Stimulated activated effector memory CD8-positive, alpha-beta T cell treated with anti-CD3 and anti-CD28 coated beads, Interleukin-12 subunit alpha, Interleukin-12 subunit beta, amount 100 ng/mL, for 72 hours (primary cell): ENCODE data around the gene GPLD1.

Source experiments
- ATAC-seq: fragments of 150-1000 bp; cut with Tn5 transposase; 2 replicates; pipeline ENCODE4 v1.10.0; 2021
- DNase-seq, 2 donors: peaks; one replicate each; pipeline ENCODE4 v3.0.0; 2021 to 2022; ENCODE audit warnings: low spot score in 2 of 2
- H3K27ac Mint-ChIP-seq: one replicate; pipeline ENCODE4 v1.8.0; 2022; ENCODE audit warnings: mild to moderate bottlenecking, mixed read lengths
- H3K36me3 Mint-ChIP-seq: one replicate; pipeline ENCODE4 v1.8.0; 2022; ENCODE audit warnings: mild to moderate bottlenecking, mixed read lengths
- H3K4me1 Mint-ChIP-seq: one replicate; pipeline ENCODE4 v1.8.0; 2022; ENCODE audit warnings: mixed read lengths
- H3K4me3 Mint-ChIP-seq: one replicate; pipeline ENCODE4 v1.8.0; 2022; ENCODE audit warnings: mild to moderate bottlenecking, mixed read lengths
- H3K9me3 Mint-ChIP-seq: one replicate; pipeline ENCODE4 v1.8.0; 2022; ENCODE audit warnings: mixed read lengths

Gene GPLD1, protein sequence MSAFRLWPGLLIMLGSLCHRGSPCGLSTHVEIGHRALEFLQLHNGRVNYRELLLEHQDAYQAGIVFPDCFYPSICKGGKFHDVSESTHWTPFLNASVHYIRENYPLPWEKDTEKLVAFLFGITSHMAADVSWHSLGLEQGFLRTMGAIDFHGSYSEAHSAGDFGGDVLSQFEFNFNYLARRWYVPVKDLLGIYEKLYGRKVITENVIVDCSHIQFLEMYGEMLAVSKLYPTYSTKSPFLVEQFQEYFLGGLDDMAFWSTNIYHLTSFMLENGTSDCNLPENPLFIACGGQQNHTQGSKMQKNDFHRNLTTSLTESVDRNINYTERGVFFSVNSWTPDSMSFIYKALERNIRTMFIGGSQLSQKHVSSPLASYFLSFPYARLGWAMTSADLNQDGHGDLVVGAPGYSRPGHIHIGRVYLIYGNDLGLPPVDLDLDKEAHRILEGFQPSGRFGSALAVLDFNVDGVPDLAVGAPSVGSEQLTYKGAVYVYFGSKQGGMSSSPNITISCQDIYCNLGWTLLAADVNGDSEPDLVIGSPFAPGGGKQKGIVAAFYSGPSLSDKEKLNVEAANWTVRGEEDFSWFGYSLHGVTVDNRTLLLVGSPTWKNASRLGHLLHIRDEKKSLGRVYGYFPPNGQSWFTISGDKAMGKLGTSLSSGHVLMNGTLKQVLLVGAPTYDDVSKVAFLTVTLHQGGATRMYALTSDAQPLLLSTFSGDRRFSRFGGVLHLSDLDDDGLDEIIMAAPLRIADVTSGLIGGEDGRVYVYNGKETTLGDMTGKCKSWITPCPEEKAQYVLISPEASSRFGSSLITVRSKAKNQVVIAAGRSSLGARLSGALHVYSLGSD

GRCh38 chr6:24489470-24489869 is at the start of gene GPLD1:
Gene GPLD1, minus strand, starts transcription at chr6:24489578. Its CDS starts 67 bp downstream, at chr6:24489511.
- DNase-seq (no peak), ATAC-seq (no peak)
- Mint-ChIP-seq H3K27ac (no peak within 1 kb of the TSS), H3K36me3 (no peaks in the 10 kb centered on the region), H3K4me3 (no peak within 1 kb of the TSS), H3K4me1 (peaks cover 13% of the 10 kb centered on the region), H3K9me3 (no peaks in the 10 kb centered on the region)

DNA sequence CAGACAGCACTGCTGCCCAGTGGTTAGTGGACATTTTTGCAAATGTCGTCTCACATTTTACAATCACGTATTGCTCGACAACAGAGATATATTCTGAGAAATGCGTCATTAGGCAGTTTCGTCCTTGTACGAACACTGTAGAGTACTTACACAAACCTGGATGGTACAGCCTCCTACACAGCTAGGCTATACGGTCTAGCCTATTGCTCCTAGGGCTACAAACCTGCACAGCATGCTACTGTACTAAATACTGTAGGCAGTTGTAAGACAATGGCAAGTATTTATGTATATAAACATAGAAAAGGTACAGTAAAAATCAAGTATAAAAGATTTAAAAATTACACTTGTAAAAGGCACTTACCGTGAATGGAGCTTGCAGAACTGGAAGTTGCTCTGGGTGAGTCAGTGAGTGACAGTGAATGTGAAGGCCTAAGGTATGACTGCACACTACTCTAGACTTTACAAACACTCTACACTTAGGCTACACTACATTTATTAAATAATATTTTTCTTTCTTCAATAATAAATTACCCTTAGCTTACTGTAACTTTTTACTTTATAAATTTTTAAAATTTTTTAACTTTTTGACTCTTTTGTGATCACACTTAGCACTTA is 48.5 kb upstream of the GPLD1 start:
- Mint-ChIP-seq H3K36me3 (peaks cover 6% of the 10 kb centered on the region), H3K4me1 (no peaks in the 10 kb centered on the region), H3K27ac (no peak overlapping the region), H3K4me3 (no peak overlapping the region), H3K9me3 (no peaks in the 10 kb centered on the region)
- DNase-seq: no peak
- ATAC-seq: no peak

GRCh38 chr6:24537082-24537699 is 47.8 kb upstream of the GPLD1 start:
- H3K9me3 Mint-ChIP-seq: no peaks in the 10 kb centered on the region
- H3K36me3 Mint-ChIP-seq: peaks cover 6% of the 10 kb centered on the region
- H3K4me1 Mint-ChIP-seq: no peaks in the 10 kb centered on the region

GRCh38 chr6:24536466-24536865 is 47.1 kb upstream of the GPLD1 start:
- DNase-seq (no peak), ATAC-seq (no peak)
- no peak overlapping the region for H3K27ac Mint-ChIP-seq
- no peak overlapping the region for H3K4me3 Mint-ChIP-seq
- H3K4me1 Mint-ChIP-seq: no peaks in the 10 kb centered on the region
- H3K36me3 Mint-ChIP-seq: peaks cover 6% of the 10 kb centered on the region
- no peaks in the 10 kb centered on the region for H3K9me3 Mint-ChIP-seq

More at GRCh38 chr6:24537082-24537699, 47.8 kb upstream of the GPLD1 start:
- DNase-seq (no peak), ATAC-seq (no peak)
- Mint-ChIP-seq H3K4me3 (no peak overlapping the region), H3K27ac (no peak overlapping the region)

- H3K36me3 Mint-ChIP-seq: peaks cover 6% of the 10 kb centered on the region
- H3K4me1 Mint-ChIP-seq: no peaks in the 10 kb centered on the region
- H3K4me3 Mint-ChIP-seq: no peak overlapping the region
- H3K9me3 Mint-ChIP-seq: no peaks in the 10 kb centered on the region
- H3K27ac Mint-ChIP-seq: no peak overlapping the region
- DNase-seq (no peak), ATAC-seq (no peak)
These were observed 45.8 kb upstream of the GPLD1 start for GRCh38 chr6:24535210-24535609.

GRCh38 chr6:24534329-24534728 is 45.0 kb upstream of the GPLD1 start:
- DNase-seq (no peak), ATAC-seq (no peak)
- Mint-ChIP-seq H3K4me3 (no peak overlapping the region), H3K27ac (no peak overlapping the region), H3K4me1 (no peaks in the 10 kb centered on the region), H3K9me3 (no peaks in the 10 kb centered on the region), H3K36me3 (peaks cover 6% of the 10 kb centered on the region)

DNA sequence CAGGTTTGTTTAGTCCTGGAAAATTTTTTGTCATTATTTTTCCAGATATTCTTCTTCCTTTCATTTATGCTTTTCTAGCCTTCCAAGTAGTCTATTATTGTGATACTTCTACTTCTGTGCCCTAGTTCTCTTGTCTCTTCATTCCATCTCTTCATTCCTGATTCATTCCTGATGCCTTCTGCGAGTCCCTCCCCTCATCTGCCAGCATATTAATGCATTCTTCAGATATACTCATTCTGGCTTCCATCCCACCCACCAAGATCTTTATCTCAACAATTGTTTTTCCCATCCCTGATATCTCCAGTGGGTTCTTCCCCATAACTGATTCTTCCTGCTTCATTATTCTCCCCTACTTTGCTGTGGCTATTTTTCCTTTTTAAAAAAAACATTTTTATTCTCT is 40.6 kb upstream of the GPLD1 start:
- H3K27ac Mint-ChIP-seq: no peak overlapping the region
- H3K9me3 Mint-ChIP-seq: no peaks in the 10 kb centered on the region
- ATAC-seq (no peak), DNase-seq (no peak)
- peaks cover 6% of the 10 kb centered on the region for H3K36me3 Mint-ChIP-seq
- H3K4me1 Mint-ChIP-seq: no peaks in the 10 kb centered on the region
- no peak overlapping the region for H3K4me3 Mint-ChIP-seq

DNA sequence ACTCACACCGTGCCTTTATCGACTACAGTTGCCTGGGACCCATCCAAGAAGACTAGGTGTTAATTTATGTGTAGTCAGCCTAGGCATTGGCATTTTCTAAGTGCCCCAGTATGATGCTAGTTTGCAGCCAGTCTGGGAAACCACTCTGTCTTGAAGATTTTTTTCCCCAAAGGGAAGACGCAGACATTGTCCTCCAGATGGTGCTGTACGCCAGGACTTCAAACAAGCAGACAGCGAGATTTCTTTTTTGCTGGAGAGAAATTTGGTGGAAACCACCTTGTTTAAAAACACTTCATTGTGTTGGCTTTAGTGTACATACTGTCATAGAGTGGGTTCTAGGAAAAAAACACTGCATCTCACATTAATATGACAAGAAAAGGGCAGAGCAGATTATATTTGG is 35.4 kb upstream of the GPLD1 start:
- ATAC-seq (peak; percentile 8), DNase-seq (peak in 1 of 2 donors; percentile 48)
- H3K4me3 Mint-ChIP-seq: no peak overlapping the region

GRCh38 chr6:24524329-24524728 is 35.0 kb upstream of the GPLD1 start:
- Mint-ChIP-seq H3K4me3 (no peak overlapping the region), H3K9me3 (no peaks in the 10 kb centered on the region), H3K27ac (no peak overlapping the region), H3K36me3 (peaks cover 5% of the 10 kb centered on the region), H3K4me1 (no peaks in the 10 kb centered on the region)
- ATAC-seq (no peak), DNase-seq (peak in 1 of 2 donors; percentile 43)

More for the DNA sequence above, 35.4 kb upstream of the GPLD1 start:
- no peaks in the 10 kb centered on the region for H3K4me1 Mint-ChIP-seq
- H3K9me3 Mint-ChIP-seq: no peaks in the 10 kb centered on the region
- H3K27ac Mint-ChIP-seq: no peak overlapping the region
- H3K36me3 Mint-ChIP-seq: peaks cover 5% of the 10 kb centered on the region

- no peak for ATAC-seq
- Mint-ChIP-seq H3K4me3 (no peak overlapping the region), H3K4me1 (no peaks in the 10 kb centered on the region)
These were observed 33.1 kb upstream of the GPLD1 start for GRCh38 chr6:24522228-24523176.

DNA sequence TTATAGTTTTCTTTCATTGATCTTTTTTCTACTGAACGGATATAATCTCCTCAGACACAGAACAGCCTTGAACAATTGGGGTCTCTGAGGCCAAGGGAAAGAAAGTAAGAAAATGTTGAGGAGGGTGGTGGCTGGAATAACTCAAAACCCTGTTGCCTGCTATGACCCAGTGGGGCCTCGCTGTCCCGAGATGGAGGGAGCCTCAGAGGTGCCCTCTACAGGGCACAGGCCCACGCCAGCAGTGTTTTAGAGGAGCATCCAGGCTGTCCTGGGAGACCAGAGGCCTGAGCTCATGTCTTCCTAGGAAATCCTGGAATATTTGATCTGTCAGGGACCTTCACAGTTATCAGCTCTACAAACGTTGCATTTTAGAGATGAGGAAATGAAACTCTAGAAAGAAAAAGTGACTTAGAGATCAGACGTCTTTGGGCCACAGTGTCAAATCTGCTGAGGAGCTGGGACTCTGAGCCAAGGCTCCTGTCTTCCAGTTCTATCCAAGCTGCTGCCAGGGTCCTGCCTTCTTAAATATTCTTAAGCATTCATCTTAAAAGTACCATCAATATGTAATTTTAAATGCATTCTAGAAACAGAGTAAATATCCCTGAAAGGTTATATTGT is 31.7 kb upstream of the GPLD1 start:
- ATAC-seq: peak; percentile 83
- Mint-ChIP-seq H3K4me1 (no peaks in the 10 kb centered on the region), H3K4me3 (no peak overlapping the region), H3K27ac (no peak overlapping the region), H3K9me3 (no peaks in the 10 kb centered on the region), H3K36me3 (peaks cover 12% of the 10 kb centered on the region)
- peak in 1 of 2 donors; percentile 54 for DNase-seq

More at GRCh38 chr6:24522228-24523176, 33.1 kb upstream of the GPLD1 start:
- DNase-seq: peak in 1 of 2 donors; percentile 29
- Mint-ChIP-seq H3K27ac (no peak overlapping the region), H3K36me3 (peaks cover 5% of the 10 kb centered on the region), H3K9me3 (no peaks in the 10 kb centered on the region)

DNA sequence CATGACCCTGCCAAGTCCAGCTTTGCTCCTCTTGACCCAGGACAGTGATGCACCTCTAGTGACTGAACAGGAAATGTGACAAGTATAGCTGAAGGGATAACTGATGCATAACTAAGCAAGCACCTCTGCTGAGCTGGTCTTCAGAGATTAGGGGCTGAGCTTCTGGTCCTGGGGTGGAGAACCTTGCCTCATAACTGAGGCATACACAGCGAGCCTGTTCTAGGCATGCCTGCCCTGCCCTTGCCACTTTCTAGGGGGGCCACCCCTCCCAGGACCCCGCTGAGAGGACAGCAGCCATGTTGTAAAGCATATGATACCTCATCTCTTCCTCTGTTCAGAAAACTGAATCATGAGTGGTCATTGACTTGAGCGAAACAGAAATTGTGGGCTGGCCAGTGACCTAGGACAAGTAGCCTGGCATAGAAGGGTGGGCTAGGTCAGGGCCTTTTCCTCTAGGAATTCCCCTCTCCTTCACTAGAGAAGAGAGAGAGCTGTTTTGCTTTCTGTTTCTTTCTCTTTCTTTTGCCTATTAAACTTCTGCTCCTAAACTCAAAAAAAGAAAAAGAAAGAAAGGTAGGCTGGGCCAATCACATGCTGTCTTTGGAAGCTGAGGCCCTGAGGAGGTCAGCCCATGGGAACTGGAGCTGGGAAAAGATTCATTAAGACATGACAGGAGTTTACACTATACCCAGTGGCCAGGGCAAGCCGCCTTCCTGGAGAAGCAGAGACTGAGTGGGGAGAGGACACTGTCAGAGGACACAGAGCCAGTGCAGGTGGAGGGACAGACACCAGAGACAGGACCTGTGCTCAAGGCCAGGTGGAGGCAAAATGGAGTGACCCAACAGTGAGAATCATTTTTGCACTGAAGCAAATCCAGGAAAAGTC is 28.5 kb upstream of the GPLD1 start:
- Mint-ChIP-seq H3K36me3 (peaks cover 36% of the 10 kb centered on the region), H3K4me3 (no peak overlapping the region), H3K27ac (peak overlapping the region; percentile 80), H3K9me3 (no peaks in the 10 kb centered on the region), H3K4me1 (no peaks in the 10 kb centered on the region)
- DNase-seq (peak in 1 of 2 donors; percentile 35), ATAC-seq (peak; percentile 42)

- H3K4me1 Mint-ChIP-seq: no peaks in the 10 kb centered on the region
- H3K27ac Mint-ChIP-seq: peak overlapping the region; percentile 23
- no peaks in the 10 kb centered on the region for H3K9me3 Mint-ChIP-seq
- peak in 1 of 2 donors; percentile 7 for DNase-seq
- no peak for ATAC-seq
- no peak overlapping the region for H3K4me3 Mint-ChIP-seq
- H3K36me3 Mint-ChIP-seq: peaks cover 39% of the 10 kb centered on the region
These were observed 24.2 kb upstream of the GPLD1 start for GRCh38 chr6:24513602-24514001.
